Kidney (tissue), 14 donors: ENCODE results near the gene PC. TPM values are rescaled to one million over a fixed set of nuclear protein-coding genes. Genes with fewer than 3 reads are reported as not detected.

ENCODE experiments used
- DNase-seq, 5 donors: peaks; one replicate each; pipeline ENCODE4 v3.0.0-alpha.2; 2013 to 2020
- FAIRE-seq: peaks from 2 replicates; lab custom pipeline; 2012; peaks lifted over from hg19 to GRCh38; lab: Jason Lieb, UNC
- H3K27ac ChIP-seq, 2 donors: one replicate each; pipeline ENCODE4 v1.7.0; 2013; ENCODE audit warnings: low read depth in 2 of 2, low read length in 2 of 2, inconsistent platforms in 1 of 2
- H3K27me3 ChIP-seq: one replicate; pipeline ENCODE4 v1.7.1; 2013; ENCODE audit warnings: low read length, inconsistent platforms; ENCODE audit not compliant: control insufficient read depth, insufficient read depth
- H3K36me3 ChIP-seq, 3 donors: one replicate each; pipeline versions ENCODE4 v1.7.0 to v1.7.1; 2013; ENCODE audit warnings: low read length in 3 of 3, control low read depth in 1 of 3, inconsistent platforms in 1 of 3; ENCODE audit not compliant: insufficient read depth in 3 of 3, control insufficient read depth in 2 of 3
- H3K4me1 ChIP-seq, 3 donors: one replicate each; pipeline versions ENCODE4 v1.7.0 to v1.7.1; 2013; ENCODE audit warnings: low read length in 3 of 3, inconsistent platforms in 1 of 3, low read depth in 1 of 3; ENCODE audit not compliant: control insufficient read depth in 2 of 3, insufficient read depth in 2 of 3
- H3K4me3 ChIP-seq, 3 donors: one replicate each; pipeline versions ENCODE4 v1.7.0 to v1.8.1; 2013; ENCODE audit warnings: low read length in 3 of 3, control low read depth in 1 of 3, inconsistent platforms in 1 of 3
- H3K9ac ChIP-seq, 3 donors: one replicate each; pipeline versions ENCODE4 v1.7.0 to v1.7.1; 2013; ENCODE audit warnings: low read length in 3 of 3, control low read depth in 1 of 3, inconsistent platforms in 1 of 3
- H3K9me3 ChIP-seq, 3 donors: one replicate each; pipeline versions ENCODE4 v1.7.0 to v1.7.1; 2013; ENCODE audit warnings: low read length in 3 of 3, control low read depth in 1 of 3, inconsistent platforms in 1 of 3; ENCODE audit not compliant: control insufficient read depth in 2 of 3, insufficient read depth in 1 of 3
- intact Hi-C: fragments of 100-400 bp; cut with DNase I; formaldehyde crosslinking; loops from one replicate; pipeline ENCODE4 v1.11.1; 2022
- polyA plus RNA-seq: library from polyadenylated mRNA; stranded (reverse); fragments of 350-450 nt; fragmentation: Illumina TruSeq; extraction: RNeasy Lipid Tissue Mini Kit (QIAGEN cat#74804); gene quantifications from one replicate; pipeline ENCODE4 v1.2.3, GENCODE V29; 2014; ENCODE audit warnings: low read depth, low replicate concordance; ENCODE audit not compliant: insufficient read depth
- total RNA-seq: library from RNA; stranded (reverse); fragmentation: NEBNext Ultra II Directional; extraction: Animal tissue kit (Norgen Biotek cat#: 25700); gene quantifications from one replicate; pipeline ENCODE4 v1.2.1, GENCODE V29; 2021
- TF ChIP-seq, protein P1 (sequence below): IDR thresholded peaks from 3 replicates; pipeline ENCODE4 v1.5.1; 2012; ENCODE audit warnings: mild to moderate bottlenecking, moderate library complexity, borderline replicate concordance; ENCODE audit not compliant: insufficient read depth; ENCODE audit errors: extremely low read depth
- donor health status: control.
- donor health status: control.
- donor health status: control.
- donor health status: control.
- donor health status: control.
- donor health status: DM: yes; HTN: yes; CAD: no.
- donor health status: Normal renal cell carcinoma (clear cell type).

PC gene
- total and polyA plus RNA-seq, 2 donors from 2014 or later = 20.8 to 95.2 TPM

DNA sequence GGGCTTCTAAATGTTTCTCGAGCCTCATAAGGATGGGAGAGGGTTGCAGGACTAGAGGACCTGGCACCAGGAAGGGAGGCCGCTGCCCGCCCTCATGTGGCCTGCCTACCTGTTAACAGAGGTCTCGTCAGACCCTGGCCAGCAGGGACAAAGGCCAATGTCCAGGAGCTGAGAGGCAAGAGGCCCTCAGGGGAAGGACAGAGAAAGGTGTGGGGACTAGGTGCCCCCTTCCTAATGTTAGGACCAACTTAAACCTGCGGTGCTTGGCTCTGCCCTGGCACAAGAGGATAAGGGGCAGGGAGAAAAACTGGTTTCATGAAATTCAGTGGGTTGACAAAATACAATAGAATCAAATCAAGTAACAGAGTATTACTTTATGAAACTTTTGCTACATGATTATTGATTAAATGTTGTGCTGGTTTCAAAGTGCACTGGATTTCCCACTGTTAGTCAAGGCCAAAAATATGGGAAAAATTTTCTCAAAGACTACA, 44.8 kb upstream of the PC start:
- Histone ChIP-seq H3K4me1 (no peaks in the 10 kb centered on the region), H3K4me3 (no peak overlapping the region), H3K9ac (no peak overlapping the region), H3K27ac (no peak overlapping the region), H3K9me3 (no peaks in the 10 kb centered on the region), H3K36me3 (no peaks in the 10 kb centered on the region), H3K27me3 (no peaks in the 10 kb centered on the region)
- TF ChIP-seq, protein P1, sequence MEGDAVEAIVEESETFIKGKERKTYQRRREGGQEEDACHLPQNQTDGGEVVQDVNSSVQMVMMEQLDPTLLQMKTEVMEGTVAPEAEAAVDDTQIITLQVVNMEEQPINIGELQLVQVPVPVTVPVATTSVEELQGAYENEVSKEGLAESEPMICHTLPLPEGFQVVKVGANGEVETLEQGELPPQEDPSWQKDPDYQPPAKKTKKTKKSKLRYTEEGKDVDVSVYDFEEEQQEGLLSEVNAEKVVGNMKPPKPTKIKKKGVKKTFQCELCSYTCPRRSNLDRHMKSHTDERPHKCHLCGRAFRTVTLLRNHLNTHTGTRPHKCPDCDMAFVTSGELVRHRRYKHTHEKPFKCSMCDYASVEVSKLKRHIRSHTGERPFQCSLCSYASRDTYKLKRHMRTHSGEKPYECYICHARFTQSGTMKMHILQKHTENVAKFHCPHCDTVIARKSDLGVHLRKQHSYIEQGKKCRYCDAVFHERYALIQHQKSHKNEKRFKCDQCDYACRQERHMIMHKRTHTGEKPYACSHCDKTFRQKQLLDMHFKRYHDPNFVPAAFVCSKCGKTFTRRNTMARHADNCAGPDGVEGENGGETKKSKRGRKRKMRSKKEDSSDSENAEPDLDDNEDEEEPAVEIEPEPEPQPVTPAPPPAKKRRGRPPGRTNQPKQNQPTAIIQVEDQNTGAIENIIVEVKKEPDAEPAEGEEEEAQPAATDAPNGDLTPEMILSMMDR = no peak
- DNase-seq (no peak), FAIRE-seq (no peak)
- intact Hi-C loops = no loop called here

DNA sequence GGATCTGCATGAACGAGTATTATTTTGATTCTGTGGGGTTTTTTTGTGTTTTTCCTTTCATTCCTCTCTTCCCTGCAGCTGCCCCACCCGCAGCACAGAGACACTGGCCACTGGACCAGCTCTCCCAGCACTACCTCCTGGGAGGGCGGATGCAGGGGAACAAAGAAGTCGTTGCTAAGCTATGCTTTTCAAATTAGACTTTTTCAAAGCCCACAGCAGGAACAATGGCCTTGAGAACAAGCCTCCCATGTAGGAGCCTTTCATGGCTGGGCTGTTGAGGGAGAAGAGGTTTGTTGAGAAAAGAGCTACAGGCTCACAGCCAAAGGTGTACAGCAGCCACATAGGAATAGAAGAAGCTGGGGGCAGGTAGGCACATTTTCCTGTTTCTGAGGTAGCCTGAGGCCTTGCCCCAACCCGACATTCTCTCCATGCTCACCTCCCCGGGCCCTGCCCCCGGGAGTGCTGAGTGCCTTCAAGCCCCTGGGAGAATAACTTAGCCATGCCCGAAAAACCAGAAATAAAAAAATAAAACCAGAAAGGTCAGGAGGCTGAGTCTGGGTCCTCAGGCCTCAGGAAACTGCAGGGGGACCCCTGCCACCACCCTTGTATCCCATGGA, 44.2 kb upstream of the PC start:
- Histone ChIP-seq H3K9ac (no peak overlapping the region), H3K4me3 (no peak overlapping the region), H3K27ac (no peak overlapping the region), H3K4me1 (no peaks in the 10 kb centered on the region), H3K27me3 (no peaks in the 10 kb centered on the region), H3K36me3 (no peaks in the 10 kb centered on the region), H3K9me3 (no peaks in the 10 kb centered on the region)
- TF ChIP-seq, protein P1 = no peak
- DNase-seq (peak in 1 of 5 donors; percentile 5), FAIRE-seq (no peak)
- intact Hi-C loops = no loop called here

DNA sequence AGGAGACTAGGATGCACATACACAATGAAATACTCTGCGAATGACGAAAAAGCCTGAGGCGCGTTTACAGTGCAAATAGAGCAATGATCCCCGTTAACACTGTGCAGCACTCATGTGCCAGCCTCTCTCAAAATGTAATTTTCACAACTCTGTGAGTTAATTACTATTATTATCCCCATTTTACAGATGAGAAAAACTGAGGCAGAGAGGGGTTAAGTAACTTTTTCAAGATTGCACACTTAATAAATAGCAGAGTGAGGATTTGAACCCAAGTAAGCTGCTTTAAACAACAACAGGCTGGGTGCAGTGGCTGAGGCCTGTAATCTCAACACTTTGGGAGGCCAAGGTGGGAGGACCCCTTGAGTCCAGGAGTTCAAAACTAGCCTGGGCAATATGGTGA, 43.1 kb upstream of the PC start:
- Histone ChIP-seq H3K36me3 (no peaks in the 10 kb centered on the region), H3K27ac (no peak overlapping the region), H3K4me1 (no peaks in the 10 kb centered on the region), H3K9me3 (no peaks in the 10 kb centered on the region), H3K9ac (no peak overlapping the region), H3K4me3 (no peak overlapping the region), H3K27me3 (no peaks in the 10 kb centered on the region)
- no peak for FAIRE-seq
- intact Hi-C loops = no loop called here
- no peak for DNase-seq
- TF ChIP-seq, protein P1 = no peak
